ENCODE measurements around the gene PLAC8L1.
"Not testable (repeated sequence)": the region's sequence is repeated elsewhere in the genome, so short reads cannot be mapped to it uniquely, and the experiment has no call there.

The PLAC8L1 gene, protein sequence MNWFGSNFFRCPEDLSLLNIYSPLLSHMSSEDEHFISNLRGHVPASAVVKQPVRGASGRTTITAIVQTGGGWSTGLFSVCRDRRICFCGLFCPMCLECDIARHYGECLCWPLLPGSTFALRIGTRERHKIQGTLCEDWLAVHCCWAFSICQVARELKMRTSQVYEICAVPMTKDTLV

DNA sequence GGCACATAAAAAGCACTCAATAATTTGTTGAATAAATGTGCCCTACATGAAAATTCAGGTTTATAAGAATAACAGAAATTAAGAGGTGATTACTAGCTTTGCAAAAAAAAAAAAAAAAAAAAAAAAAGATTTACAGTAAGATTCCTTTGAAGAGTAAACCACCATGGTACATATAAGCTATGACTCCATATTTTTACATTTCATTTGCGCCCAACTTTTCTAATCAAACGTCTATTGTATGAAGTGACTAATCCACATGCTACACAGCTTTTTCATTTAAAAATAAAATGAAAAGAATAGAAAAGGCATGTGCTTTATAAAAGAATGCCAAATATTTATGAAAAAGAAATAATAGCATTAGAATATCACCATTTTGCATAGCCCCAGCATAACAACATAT lies at the start of gene PLAC8L1:
Gene PLAC8L1 (minus strand): TSS at position 101 of the 400 bp plus-strand sequence. CDS start 1,266 bp downstream, outside the sequence.
- DNase-seq = no peak

DNA sequence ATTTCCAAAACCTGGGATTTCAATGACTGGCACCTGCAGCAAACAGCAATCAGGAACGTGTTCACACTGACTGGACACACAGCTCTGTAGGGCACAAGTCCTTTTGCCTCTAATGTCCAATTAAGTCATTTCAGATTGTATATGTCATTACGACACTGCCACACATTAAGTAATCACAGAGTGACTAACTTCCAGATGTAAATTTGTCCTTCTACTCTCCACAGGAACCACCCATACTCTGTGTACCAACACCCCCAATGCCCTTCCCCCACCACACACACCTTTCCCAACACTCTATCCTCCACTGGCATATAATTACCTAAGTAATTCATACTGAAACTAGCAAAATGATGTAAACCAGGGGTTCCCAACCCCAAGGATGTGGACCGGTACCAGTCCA lies 46.6 kb upstream of the PLAC8L1 start:
- no peak for DNase-seq

DNA sequence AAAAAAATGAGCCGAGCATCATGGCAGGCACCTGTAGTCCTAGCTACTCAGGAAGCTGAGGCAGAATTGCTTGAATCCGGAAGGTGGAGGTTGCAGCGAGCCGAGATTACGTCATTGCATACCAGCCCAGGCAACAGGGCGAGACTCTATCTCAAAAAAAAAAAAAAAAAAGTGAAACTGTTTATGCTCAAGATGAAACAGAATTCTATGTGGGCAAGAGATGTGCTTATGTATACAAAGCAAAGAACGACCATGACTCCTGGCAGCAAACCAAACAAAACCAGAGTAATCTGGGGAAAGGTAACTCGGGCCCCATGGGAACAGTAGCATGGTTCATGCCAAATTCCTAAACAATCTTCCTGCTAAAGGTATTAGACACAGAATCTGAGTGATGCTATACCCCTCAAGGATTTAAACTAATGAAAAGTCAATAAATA lies 32.6 kb upstream of the PLAC8L1 start:
- no peak for DNase-seq

DNA sequence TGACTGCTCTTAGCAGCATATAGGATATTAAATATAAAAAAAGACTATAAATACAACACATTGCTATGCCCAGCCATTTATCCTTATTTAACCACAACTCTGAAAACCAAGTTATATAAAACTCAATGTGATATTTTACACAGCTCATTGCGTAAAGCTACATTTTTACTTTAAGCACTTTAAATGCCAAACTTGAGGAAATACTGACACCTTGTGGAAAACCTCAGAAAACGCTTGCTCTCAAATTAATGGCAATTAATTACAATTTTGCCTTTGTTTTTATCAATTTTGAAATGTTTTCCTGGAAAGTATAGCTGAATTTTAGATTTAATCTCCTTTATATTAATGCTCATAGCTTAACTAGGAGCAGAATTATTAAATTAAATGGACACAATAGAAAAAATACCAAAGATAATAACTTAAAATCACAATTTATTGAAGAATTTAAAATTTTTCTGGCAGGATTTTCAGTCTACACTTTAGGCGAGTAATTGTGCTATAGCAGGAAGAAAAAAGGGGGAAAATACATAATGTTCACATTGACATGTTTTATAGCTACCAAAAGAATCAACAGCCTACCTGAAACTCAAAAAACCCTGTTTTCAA lies 25.2 kb upstream of the PLAC8L1 start:
- peak in 1 of 2 experiments; percentile 21 for DNase-seq

DNA sequence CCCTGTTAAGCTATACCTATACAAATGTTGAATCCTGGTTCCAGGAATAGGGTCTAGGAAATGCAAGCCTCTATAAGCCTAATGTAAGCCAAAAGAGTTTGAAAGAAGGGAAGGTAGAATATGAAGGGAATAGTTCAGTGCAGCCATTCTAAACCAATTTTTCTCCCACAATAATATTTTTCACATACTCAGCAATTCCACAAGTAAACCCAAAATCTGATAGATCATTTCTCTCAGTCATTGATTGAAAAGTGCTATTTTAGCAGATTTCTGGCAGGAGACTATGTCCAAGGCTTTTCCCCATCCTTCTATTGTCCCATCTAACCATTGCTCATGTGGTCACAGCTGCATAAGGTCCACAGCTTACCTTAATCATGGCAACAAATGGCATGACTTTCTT lies 20.7 kb upstream of the PLAC8L1 start:
- DNase-seq = no peak

DNA sequence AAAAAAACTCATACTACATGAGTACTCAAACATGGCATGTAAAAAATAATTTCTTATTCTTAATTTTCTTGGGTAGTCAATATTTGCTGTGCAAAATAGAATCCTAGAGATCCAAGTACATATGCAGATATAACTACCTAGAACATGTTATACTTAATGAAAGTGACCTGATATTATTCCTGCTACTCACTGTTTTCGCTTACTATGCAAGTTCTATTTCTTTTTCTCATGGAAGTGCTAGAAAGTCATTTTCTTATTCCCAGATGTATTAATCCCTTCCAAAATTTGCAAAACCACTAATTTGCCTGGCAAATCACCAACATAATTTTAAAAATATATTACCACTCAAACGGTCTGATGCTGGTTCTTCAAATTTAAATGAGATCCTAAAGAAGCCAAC lies 19.2 kb upstream of the PLAC8L1 start:
- no peak for DNase-seq

DNA sequence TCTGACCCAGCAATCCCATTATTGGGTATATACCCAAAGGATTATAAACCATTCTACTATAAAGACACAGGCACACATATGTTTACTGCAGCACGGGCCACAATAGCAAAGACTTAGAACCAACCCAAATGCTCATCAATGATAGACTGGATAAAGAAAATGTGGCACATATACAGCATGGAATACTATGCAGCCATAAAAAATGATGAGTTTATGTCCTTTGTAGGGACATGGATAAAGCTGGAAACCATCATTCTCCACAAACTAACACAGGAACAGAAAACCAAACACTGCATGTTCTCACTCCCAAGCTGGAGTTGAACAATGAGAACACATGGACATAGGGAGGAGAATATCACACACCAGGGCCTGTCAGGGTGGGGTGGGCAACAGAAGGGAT lies 16.1 kb upstream of the PLAC8L1 start:
- DNase-seq = not testable (repeated sequence)

DNA sequence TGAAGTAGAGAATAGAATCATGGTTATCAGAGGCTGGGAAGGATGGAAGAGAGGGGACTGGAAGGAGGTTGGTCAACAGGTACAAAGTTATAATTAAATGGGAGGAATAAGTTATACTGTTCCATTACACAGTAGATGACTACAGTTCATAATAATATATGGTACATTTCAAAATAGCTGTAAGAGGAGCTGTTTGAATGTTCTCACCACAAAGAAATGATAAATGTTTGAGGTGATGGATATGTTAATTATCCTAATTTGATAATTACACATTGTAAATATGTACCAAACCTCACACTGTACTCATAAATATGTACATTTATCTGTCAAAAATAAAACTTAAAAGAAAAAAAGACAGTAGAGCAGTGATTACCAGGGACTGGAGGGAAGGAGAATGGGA lies 12.9 kb upstream of the PLAC8L1 start:
- no peak for DNase-seq

DNA sequence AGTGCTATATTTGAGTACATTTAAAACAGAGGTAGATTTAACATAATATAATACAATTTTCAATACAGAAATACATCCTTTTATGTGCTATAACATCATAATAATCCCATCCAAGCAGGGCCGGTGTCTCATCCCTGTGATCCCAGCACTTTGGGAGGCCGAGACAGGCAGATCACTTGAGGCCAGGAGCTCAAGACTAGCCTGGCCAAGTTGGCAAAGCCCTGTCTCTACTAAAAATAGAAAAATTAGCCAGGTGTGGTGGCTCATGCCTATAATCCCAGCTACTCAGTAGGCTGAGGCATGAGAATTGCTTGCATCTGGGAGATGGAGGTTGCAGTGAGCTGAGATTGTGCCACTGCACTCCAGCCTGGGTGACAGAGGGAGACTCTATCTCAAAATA lies 11.8 kb upstream of the PLAC8L1 start:
- not testable (repeated sequence) for DNase-seq

DNA sequence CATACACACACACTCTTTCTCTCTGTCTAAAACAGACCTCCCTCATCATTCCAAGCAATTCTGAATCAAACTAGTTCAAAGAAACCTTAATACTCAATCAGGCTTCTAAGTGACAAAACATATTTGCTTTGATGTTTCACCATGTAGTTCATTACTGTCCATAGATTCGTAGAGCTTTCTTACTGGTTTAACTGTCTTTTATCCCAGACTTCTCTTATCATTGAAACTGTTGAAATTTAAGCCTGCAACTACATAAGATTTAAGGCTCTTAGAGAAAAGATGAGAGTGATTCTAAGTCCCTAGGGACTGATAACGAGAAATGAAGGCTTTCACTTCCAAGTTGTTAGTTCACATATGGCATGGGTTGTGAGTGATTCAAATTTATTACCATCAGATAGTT lies 11.0 kb upstream of the PLAC8L1 start:
- DNase-seq = no peak

DNA sequence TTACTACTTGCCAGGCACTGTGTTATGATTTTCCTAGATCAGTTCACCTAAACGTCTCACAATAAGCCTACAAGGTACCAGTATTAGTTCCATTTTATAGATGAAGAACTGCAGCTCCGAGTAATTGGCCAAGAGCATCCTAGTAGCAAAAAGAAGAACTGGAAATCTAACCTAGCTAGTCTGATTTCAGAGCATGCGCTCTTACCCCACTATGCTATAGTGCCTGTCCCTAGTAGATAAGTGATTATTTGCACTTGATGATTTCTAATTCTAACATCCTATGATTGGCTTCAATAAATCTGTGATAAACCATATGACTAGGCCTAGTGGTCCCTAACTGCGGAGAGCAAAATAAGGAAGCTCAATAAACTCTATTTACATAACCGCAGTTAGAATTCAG lies 7.1 kb upstream of the PLAC8L1 start:
- no peak for DNase-seq

DNA sequence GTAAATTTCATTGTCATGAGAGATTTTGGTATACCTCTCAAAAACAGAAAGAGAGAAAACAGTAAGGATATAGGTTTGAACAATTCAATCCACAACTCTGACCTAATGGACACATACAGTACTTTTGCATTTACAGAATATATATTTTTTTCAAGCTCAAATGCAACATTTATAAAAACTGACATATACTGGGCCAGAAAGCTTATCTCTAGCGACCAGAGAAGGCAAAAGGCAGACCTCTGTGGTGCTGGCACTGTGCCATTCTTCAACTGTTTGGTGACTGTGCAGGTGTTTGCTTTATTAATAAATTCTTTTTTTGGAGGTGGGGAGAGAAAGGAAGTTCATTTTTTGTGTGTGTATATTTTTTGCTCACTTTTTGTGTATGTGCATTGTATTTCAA lies 6.0 kb upstream of the PLAC8L1 start:
- no peak for DNase-seq

DNA sequence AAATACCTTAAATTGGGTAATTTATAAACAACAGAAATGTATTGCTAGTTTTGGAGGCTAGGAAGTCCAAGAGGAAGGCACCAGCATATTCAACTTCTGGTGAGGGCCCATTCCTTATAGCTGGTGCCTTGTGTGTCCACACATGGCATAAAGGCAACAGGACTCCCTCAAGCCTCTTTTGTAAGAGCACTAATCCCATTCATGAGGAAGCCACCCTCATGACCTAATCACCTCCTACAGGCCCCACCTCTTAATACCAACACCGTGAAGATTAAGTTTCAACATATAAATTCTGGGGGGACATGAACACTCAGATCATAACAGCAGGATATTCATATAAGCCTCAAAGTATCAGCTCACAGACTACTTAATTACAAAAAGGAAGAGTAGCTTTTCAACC lies 4.0 kb upstream of the PLAC8L1 start:
- no peak for DNase-seq

DNA sequence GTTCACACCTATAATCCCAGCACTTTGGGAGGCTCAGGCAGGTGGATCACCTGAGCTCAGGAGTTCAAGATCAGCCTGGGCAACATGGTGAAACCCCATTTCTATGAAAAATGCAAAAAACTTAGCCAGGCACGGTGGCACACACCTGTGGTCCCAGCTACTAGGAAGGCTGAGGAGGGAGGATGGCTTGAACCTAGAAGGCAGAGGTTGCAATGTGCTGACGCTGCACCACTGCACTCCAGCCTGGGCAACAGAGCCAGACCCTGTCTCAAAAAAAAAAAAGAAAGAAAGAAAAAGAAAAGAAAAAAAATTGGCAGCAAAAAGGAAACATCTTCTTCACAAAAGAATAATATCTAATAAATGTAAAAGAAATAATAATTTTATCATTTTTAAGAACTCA lies 3.5 kb upstream of the PLAC8L1 start:
- DNase-seq = not testable (repeated sequence)

DNA sequence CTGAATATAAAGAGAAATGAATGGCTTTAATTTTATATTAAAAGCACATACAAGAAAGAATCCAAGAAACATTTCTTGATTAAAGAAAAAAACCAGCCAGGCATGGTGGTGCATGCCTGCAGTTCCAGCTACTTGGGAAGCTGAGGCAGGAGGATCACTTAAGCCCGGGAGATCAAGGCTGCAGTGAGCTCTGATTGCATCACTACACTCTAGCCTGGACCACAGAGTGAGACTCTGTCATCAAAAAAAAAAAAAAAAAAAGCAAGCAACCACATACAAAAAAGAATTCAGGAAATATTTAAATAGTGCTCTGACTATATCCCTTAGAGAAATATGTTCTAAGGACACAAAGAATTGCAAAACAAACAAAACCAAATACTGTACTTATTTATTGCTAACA lies 2.5 kb upstream of the PLAC8L1 start:
- DNase-seq = no peak

DNA sequence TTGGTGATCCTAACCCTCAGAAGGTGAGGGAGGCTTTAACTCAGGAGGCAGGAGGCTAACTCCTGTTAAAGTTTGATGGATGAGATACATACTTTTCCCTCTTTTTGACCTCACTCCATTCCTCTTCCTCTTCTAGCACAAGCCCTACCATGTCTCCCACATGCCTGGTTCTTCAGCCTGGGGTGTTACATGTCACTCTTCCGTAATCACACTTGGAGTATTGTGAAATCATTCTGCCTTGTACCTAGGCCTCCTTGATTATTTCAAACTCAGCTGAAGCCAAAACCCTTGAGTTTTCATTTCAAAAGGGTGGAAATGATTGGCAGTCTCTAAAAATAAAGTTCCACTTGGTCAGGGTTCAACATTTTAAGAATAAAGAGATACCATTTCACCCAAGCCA lies 1.8 kb downstream of the PLAC8L1 start:
- DNase-seq = no peak

DNA sequence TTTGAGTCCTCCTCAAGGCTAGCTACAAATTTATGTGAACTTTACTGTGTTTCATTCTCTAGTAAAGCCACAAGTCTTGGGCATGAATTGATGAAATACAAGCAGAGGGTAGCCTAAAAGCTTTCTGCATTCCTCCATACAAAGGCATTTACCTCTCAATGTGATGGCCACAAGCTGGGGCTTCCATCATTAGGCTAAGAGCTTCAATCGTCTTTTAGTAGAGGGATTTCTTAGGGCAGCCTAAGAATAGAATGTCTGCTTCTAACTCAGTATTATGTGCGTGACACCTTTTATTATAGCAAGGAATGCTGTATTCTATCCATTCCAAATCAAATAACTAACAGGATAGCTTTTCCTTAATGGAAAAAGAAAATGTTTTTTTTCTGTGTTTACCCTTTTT lies 3.7 kb downstream of the PLAC8L1 start:
- DNase-seq = no peak

DNA sequence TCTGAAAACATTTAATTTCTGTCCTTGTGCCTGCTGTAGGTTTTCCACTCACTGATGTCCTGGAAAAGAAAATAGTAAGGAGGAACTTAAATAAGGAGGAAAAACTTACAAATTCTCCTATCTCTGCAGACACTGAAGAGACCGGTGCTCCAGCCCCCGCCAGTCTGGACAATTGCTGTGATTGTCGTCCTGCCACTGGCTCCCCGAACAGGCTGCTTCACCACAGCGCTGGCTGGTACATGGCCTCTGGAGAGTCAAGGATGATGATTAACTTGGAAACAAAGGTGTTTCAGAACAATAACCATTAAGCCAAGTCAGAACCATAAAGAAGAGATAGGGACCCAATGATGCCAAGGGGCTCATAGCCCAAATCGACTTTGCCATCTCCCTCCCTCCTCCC lies 7.3 kb downstream of the PLAC8L1 start:
- no peak for DNase-seq

DNA sequence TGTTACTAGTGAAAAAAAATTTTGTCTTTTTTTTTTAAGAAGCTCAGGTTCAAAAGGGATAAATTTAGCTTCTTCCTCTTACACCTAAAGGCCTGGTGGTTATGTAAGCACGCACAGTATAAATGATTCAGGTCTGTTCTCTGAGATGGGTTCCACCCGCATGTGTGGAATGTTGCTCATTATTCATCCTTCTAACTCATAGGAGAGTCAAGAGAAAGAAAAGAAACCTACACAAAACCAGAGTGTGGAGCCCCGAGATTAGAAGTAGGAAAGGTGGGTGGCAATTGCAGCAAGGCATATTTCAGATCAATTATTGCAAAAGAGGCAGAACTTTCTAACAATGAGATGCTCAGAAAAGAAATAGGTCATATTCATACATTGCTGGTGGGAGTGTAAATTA lies 13.5 kb downstream of the PLAC8L1 start:
- no peak for DNase-seq

DNA sequence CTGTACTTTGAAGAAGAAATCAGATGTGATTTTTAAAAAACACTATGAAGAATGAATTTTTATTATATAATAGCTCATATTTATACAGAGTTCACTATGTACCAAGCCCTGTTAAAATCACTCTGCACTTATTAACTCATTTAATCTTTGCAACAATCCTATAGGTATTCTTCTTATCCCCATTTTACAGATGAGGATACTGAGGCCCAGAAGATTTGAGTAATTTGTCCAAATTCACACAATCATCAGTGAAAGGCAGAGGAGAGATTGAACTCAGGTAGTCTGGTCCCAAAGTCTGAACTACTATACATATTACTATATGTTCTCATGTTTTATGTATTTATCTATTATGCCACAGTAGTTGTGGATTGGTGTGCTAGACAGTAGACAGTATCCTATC lies 16.1 kb downstream of the PLAC8L1 start:
- no peak for DNase-seq

DNA sequence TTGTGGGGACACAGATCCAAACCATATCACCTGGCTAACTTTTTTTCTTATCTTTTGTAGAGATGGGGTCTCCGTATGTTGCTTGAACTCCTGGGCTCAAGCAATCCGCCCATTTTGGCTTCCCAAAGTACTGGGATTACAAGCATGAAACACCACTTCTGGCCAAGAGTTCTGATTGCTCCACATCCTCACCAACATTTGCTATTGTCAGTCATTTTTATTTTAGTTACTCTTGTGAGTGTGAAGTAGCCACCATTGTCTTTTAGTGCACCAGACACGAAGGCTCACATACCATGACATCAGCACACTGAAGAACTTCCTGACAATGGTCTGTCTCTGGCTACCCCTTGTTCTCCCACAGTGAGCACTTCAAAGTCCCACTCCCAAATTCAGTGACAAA lies 17.3 kb downstream of the PLAC8L1 start:
- DNase-seq = no peak

DNA sequence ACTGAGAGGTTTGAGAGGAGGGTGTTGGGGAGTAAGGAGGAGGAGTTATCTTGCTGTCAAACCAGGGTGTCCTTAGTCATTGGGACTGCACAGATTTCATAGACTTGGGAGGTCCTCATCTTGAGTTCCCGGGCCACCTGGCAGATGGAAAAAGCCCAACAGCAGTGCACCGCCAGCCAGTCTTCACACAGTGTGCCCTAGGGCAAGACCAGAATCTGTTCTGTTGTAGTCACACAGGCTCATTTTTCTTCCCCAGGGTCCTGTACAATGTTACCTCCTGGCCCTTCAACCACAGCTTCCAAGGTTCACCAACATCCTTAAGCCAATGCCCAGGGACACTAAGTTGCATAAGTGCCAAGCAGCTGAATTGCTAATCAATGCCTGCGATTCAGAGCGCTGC lies 21.0 kb downstream of the PLAC8L1 start:
- no peak for DNase-seq

DNA sequence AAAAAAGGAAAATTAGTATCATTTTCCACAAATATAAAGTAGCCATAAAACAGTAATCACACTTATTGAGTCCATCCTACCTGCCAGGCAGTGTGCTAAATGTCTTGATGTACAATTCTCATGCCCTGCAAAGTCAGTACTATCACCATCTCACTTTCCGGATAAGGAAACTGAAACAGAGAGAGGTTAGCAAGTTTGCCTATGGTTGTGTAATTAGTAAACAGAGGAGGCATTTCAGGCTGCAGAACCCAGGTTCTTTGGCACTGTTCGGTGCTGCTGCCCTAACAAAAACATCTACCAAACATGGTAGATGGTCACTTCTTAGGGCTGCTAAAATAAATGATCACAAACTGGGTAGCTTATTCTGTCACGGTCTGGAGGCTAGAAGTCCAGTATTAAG lies 22.6 kb downstream of the PLAC8L1 start:
- DNase-seq = no peak

DNA sequence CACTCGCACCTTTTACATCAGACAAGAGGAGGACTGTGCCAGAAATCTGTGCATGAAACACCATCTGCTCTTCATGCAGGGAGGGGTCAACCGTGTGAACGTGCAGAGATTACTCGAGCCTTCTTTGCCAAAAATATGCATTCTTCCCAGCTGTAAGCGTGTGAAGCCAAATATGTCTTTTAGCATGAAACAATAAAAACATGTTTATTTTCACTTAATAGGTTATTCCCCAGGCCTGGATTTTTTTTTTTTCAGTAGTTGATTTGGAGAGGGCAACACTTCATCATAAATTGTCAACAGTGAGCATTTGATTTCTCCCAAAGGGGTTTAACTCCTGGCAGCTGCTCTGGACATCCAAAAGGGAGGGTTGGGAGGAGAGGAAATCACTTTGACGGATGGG lies 23.8 kb downstream of the PLAC8L1 start:
- no peak for DNase-seq

DNA sequence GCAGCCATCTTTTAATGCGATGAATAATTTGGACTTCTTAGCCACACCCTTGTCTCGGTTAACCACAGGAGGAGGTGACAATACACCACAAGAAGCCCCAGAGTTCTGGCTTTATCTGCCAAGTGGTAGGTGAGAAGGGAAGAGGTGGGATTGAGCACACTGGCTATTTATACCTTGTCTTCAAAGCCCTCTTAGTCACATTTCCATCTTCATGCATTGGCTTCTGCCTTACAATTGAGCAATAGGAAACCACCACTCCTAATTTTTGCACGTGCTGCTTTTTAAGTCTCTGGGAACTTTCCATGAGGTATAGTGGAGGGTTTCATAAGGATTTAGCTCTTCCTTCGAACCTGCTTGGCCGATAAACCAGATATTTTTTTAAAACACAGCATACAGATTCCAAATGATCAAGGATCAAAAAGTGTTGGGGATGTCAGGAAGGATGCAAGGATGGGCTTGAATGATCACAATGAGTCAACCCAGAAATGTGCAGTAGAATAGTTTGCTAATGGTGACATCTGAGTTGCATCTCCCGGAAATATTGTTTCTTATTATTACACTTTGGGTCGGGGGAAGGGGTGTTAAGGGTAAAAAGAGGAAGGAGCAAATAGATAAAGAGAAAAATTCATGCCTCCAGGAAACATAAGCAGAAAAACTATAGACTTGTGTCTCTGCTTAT lies 25.5 kb downstream of the PLAC8L1 start:
- DNase-seq = no peak
